C4-2B (cell line): ENCODE data around the gene NSMF.

Source experiments
- H3K27ac ChIP-seq: fragments of 450-650 bp; 2 replicates; pipeline ENCODE4 v1.5.1; 2017
- ZFX ChIP-seq: fragments of 450-650 bp; IDR thresholded peaks from 2 replicates; pipeline ENCODE4 v1.6.1; 2017
- TF ChIP-seq, protein P1 (sequence below): fragments of 450-650 bp; conservative IDR thresholded peaks from 2 replicates; pipeline ENCODE4 v1.5.1; 2017; ENCODE audit warnings: mild to moderate bottlenecking

Gene NSMF

DNA sequence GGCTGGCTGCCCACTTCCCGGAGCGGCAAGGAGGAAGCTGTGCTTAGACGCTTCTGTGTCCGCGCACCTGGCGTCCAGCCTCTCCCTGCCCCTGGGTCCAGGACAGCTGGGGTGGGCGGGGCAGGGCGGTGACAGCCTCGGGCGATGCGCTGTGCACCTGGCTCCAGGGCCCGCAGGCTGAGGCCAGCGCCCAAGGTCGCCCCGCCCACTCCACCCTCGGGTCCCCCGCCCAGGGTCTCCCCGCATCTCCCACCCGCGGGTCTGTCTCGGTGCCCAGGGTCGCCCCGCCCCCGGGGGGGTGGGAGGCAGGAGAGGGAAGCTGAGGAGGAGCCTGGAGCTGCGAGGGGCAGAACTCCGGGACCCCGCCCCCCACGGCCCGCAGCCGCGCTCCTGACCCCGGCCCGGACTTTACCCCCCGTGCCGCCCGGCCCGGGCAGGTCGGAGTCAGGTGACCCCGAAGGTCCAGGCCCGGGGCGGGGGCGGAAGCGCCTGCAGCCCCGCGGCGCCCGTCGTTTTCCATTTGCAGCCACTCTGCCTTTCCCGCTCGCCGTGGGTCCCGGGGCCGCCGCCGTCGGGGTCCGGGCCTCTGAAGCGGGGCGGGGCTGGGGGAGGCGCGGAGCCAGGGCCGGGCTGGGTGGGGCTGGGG lies 17.7 kb downstream of the NSMF start, which contains the start of gene ENTPD8:
Gene ENTPD8 (minus strand): TSS at position 69 of the 646 bp plus-strand sequence. CDS start 3,072 bp downstream, outside the sequence.
- TF ChIP-seq, protein P1, sequence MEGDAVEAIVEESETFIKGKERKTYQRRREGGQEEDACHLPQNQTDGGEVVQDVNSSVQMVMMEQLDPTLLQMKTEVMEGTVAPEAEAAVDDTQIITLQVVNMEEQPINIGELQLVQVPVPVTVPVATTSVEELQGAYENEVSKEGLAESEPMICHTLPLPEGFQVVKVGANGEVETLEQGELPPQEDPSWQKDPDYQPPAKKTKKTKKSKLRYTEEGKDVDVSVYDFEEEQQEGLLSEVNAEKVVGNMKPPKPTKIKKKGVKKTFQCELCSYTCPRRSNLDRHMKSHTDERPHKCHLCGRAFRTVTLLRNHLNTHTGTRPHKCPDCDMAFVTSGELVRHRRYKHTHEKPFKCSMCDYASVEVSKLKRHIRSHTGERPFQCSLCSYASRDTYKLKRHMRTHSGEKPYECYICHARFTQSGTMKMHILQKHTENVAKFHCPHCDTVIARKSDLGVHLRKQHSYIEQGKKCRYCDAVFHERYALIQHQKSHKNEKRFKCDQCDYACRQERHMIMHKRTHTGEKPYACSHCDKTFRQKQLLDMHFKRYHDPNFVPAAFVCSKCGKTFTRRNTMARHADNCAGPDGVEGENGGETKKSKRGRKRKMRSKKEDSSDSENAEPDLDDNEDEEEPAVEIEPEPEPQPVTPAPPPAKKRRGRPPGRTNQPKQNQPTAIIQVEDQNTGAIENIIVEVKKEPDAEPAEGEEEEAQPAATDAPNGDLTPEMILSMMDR, result no peak
- TF ChIP-seq ZFX, result no peak
- H3K27ac ChIP-seq, result no peak within 1 kb of the TSS; the same call in 1 of the 2 replicates

DNA sequence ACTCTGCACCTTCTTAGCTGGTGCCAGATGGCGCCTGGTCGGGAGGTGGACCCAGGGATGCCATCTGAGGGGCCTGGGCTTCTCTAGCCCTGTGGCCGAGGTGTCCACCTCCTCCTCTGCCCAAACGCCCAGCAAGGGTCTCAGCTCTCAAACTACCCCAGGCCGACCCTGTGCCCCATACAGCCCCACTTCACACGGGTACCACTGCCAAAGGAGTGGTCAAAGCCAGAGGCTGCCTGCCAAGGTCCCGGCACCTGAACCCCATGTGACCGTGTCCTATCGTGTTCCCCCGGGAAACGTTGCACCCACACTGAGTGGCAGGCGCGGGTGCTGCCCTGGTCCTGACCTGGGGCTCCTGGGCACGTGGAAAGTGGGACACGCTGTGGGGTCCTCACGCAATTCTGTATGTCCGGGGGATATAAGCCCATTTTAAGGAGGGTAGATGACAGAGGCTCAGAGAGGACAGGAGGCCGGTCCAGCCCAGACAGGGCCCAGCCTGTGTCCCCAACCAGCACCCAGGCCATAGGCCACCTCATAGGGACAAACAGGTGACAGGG lies 19.9 kb downstream of the NSMF start:
- H3K27ac ChIP-seq, result no peak overlapping the region
- TF ChIP-seq, protein P1, result no peak
- TF ChIP-seq ZFX, result no peak

DNA sequence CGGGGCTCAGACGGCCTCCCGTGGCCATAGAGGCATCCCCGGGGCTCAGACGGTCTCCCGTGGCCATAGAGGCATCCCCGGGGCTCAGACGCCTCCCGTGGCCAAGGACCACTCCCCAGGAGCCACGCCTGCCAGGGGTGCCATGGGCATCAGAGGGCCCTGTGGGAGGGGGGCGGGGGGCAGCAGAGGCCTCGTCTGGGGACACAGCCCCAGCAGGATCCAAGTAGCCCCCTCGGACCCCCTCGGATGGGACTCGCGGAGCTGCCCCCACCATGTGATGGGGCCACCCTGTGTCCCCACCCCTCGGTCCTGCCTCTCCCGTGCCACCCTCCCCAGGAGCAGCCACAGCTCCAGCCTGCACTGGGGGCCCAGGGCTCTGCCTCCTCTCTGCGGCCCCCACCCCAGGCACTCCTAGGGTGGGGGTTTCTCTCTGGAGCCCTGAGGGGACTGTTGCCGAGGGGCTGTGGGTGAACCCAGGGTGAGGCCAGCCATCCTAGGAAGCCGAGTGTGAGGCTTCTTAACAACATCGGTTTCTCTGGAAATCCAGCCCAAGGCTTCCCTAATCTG lies 20.5 kb downstream of the NSMF start:
- no peak overlapping the region for H3K27ac ChIP-seq
- no peak for TF ChIP-seq ZFX
- TF ChIP-seq, protein P1, result no peak

DNA sequence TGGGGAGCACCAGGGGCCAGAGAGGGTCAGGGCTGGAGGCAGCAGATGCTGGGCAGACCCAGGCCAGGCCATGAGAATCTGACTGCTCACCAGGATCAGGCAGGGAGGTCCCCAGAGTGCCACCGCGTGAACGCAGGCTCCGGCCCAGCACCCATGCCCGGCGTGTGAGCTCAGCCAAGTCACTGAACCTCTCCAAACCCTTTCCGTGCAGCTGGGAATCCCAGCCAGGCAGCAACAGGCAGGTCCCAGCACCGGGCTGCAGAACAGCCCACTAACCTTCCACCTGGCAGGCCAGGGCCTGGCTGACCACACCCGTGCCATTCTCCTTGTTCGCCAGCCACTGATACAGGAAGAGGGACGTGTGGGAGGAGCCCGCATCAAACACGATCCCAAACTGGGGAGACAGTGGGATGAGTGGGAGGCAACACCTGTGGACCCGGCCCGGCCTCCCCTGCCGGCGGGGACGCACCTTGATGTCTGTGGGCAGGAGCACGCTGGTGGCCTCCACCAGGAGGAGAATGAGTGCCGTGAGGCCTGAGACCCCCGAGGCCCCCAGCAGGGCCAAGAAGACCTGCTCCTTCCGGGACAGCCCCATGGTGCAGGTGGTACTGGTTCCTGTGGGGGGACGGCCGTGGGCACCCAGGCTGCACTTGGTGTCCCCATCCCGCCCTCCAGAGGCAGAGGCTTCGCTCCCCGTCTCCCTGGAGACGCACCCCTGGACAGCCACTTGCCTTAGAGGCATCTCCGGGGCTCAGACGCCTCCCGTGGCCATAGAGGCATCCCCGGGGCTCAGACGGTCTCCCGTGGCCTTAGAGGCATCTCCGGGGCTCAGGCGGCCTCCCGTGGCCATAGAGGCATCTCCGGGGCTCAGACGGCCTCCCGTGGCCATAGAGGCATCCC lies 21.2 kb downstream of the NSMF start:
- TF ChIP-seq, protein P1, result no peak
- no peak for TF ChIP-seq ZFX
- H3K27ac ChIP-seq, result no peak overlapping the region

DNA sequence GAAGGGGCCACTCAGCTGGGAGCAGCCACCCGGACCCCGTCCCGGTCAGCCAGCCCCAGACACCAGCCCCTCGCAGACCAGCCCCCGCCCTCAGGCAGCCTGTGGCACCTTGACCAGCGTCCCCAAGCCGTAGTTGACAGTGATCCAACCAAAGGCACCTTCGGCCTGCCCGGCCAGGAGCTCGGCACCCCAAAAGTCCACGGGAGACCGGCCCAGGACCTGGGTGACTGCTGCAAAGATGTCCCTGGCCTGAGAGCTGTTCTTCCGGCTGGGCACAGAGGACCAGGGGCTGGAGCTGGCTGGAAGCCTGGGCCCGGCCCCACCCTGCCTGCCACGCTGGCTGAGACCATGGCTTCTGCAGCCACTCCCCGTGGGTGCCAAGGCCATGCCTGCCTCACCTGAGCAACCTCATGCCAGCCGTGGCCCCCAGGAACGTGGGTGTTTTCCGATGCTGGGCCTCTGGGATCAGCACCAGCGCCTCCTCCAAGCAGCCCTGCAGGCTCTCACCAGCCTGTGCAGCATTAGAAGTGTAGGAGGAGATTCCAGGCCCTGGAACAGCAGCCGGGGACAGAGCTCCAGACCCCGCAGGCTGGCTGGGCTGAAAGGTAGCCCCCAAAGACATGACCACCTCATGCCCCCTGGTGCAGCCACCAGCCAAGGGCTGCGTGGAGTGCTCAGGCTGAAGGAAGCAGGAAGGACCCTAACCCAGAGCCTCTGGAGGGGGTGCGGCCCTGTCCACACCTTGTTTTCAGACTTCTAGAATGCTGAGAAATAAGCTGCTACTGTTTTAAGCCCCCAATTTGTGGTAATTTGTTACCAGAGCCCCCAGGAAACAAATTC lies 22.2 kb downstream of the NSMF start:
- H3K27ac ChIP-seq, result no peak overlapping the region
- TF ChIP-seq, protein P1, result no peak
- no peak for TF ChIP-seq ZFX

DNA sequence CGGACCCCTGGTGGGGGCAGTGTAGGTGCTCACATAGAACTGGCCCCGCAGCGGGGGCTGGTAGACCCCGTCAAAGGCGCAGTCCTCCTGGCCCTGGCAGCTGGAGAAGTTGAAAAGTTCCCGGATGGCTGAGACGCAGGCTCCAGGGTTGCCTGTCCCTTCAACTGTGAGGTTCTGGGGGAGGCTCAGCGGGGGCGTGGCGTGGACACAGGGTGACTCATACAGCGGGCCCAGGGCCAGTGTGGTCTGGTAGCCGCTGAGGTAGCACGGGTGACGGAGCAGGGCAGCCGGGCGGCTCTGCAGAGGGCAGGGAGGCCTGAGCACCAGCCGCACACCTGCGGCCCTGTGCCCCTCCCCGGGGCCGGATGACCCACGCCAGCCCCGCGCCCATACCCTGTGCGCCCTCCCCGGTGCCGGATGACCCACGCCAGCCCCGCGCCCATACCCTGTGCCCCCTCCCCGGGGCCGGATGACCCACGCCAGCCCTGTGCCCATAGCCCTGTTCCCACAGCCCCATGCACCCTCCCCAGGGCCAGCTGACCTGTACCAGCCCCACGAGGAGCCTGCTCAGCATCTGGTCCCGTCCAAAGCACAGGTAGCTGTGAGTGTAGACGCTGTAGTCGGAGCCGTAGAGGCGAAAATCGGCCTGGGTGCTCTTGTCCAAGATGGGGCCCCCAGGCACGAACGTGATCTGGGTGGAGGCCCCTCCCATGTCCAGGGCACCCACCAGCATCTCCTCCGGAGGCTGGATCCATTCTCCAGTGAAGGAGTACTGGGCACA lies 23.0 kb downstream of the NSMF start:
- peak overlapping the region; percentile 7; the same call in 1 of the 2 replicates for H3K27ac ChIP-seq
- TF ChIP-seq, protein P1, result no peak
- no peak for TF ChIP-seq ZFX
